H1 (cell line): ENCODE results near the gene PUS3.
A peak's percentile ranks its signal among the peaks of the same experiment; 100 is the strongest.

ENCODE experiments used
- CEBPB ChIP-seq: IDR thresholded peaks from 2 replicates; pipeline ENCODE4 v1.6.1; 2012; ENCODE audit warnings: low read depth, low read length
- CTCF ChIP-seq, 3 experiments: IDR thresholded peaks; 1 replicate in 2 of 3; 2 replicates in 1 of 3; pipeline versions ENCODE4 v1.5.1 to v1.6.1; 2011; ENCODE audit warnings: low read length in 3 of 3, mild to moderate bottlenecking in 3 of 3, inconsistent platforms in 2 of 3, low read depth in 1 of 3, moderate library complexity in 1 of 3; ENCODE audit not compliant: insufficient read depth in 1 of 3; ENCODE audit errors: control extremely low read depth in 1 of 3
- JUN ChIP-seq: IDR thresholded peaks from 2 replicates; pipeline ENCODE4 v1.6.1; 2011; ENCODE audit warnings: low read depth, mild to moderate bottlenecking, improper control_type of control experiment, low read length
- POLR2A ChIP-seq, 2 experiments: IDR thresholded peaks; 1 replicate in 1 of 2; 2 replicates in 1 of 2; pipeline ENCODE4 v1.6.1; 2011; ENCODE audit warnings: low read depth in 2 of 2, low read length in 2 of 2, mild to moderate bottlenecking in 2 of 2; ENCODE audit errors: control extremely low read depth in 1 of 2
- POLR2AphosphoS5 ChIP-seq: IDR thresholded peaks from 2 replicates; pipeline ENCODE4 v1.6.1; 2011; ENCODE audit warnings: low read depth, low read length
- SIN3A ChIP-seq, 2 experiments: IDR thresholded peaks in 1 of 2; conservative IDR thresholded peaks in 1 of 2; 2 replicates each; pipeline ENCODE4 v1.6.1; 2011 to 2012; ENCODE audit warnings: low read length in 2 of 2, improper control_type of control experiment in 1 of 2, low read depth in 1 of 2, mild to moderate bottlenecking in 1 of 2
- SP1 ChIP-seq: IDR thresholded peaks from 2 replicates; pipeline ENCODE4 v1.6.1; 2011; ENCODE audit warnings: low read depth, low read length

- TF ChIP-seq SIN3A (conservative IDR thresholded peaks at IDR 0.05 in 1 of 2, IDR thresholded peaks at IDR 0.05 in 1 of 2; ENCODE audit: low read depth in 1 of 2, low read length in 2 of 2) (no peak), SP1 (no peak), JUN (no peak), POLR2A (IDR thresholded peaks at IDR 0.05; ENCODE audit: control extremely low read depth in 1 of 2, low read depth in 2 of 2, low read length in 2 of 2) (no peak), POLR2AphosphoS5 (no peak), CEBPB (no peak), CTCF (IDR thresholded peaks at IDR 0.05; ENCODE audit: control extremely low read depth in 1 of 3, insufficient read depth in 1 of 3, low read depth in 1 of 3, low read length in 3 of 3) (peak; percentile 68 to 88 (median 79))
Measured at GRCh38 chr11:125871391-125872137, 31.4 kb downstream of the PUS3 start.
